ENCODE results near the gene IFT74. TPM values are rescaled to one million over a fixed set of nuclear protein-coding genes. Genes with fewer than 3 reads are reported as not detected.
A peak's percentile ranks its signal among the peaks of the same experiment; 100 is the strongest.

Gene IFT74
- total RNA-seq, 4 donors from 2014 or later, result 17.0 to 24.0 (median 22.2) TPM

DNA sequence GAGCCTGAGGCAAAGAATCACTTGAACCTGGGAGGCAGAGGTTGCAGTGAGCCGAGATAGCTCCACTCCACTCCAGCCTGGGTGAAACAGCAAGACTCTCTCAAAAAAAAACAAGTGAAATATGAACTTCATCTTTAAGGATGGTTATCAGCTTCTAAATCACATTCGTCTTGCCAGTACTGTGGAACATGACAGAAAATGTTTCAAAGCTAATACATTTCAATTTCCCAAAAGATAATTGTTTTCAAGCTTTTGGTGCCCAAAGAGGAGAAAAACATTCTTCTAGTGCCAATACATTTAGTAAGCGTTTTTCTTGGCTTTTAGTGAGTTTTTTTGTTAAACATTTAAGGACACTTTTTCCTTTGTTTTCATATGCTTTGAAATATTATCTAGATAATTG is 4.4 kb upstream of the IFT74 start:
- no peak overlapping the region for H3K4me3 ChIP-seq
- H3K27ac ChIP-seq, result no peak overlapping the region
- H3K9me3 ChIP-seq, result no peaks in the 10 kb centered on the region
- H3K27me3 ChIP-seq, result no peaks in the 10 kb centered on the region
- TF ChIP-seq CTCF (IDR thresholded peaks at IDR 0.05) (no peak), POLR2A (IDR thresholded peaks at IDR 0.05) (no peak), EP300 (IDR thresholded peaks at IDR 0.05) (no peak)
- H3K4me1 ChIP-seq, result peaks cover 0 to 18% (median 4%) of the 10 kb centered on the region in 4 donors
- WGBS, 2 donors, result 71 to 72% methylated on average over 3 of the region's 3 CpGs
- no peak for DNase-seq (ENCODE audit: low spot score in 2 of 2)
- H3K36me3 ChIP-seq, result no peaks in the 10 kb centered on the region

DNA sequence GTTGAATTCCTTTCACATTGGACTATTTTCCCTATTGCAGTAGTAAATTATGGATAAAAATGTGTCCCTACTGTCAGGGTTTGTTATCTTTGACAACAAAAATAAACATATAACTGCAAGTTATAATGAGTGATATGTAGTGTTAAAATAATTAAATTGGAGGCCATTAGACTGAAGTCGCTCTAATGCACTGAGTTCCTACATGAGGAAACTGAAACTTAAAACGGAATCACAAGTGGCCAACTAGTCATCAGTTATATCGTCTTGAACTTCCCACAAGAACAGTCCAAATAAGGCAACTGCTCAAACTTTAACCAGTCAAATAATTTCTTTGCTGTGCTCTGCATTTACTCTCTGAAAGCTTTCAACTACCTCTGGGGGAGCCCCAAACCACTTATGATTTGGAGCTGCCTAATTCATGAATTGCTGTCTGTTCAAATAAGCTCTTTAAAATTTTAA is 2.1 kb upstream of the IFT74 start:
- Histone ChIP-seq H3K36me3 (no peaks in the 10 kb centered on the region), H3K27me3 (no peaks in the 10 kb centered on the region), H3K4me1 (peaks cover 0 to 27% (median 0%) of the 10 kb centered on the region in 4 donors), H3K9me3 (no peaks in the 10 kb centered on the region), H3K27ac (peak overlapping the region in 3 of 4 donors; percentile 8 to 93 (median 10)), H3K4me3 (no peak overlapping the region)
- 62 to 75% methylated on average over 3 of the region's 3 CpGs for WGBS, 2 donors
- DNase-seq (ENCODE audit: low spot score in 2 of 2), result no peak
- TF ChIP-seq CTCF (IDR thresholded peaks at IDR 0.05) (no peak), POLR2A (IDR thresholded peaks at IDR 0.05) (no peak), EP300 (IDR thresholded peaks at IDR 0.05) (no peak)

DNA sequence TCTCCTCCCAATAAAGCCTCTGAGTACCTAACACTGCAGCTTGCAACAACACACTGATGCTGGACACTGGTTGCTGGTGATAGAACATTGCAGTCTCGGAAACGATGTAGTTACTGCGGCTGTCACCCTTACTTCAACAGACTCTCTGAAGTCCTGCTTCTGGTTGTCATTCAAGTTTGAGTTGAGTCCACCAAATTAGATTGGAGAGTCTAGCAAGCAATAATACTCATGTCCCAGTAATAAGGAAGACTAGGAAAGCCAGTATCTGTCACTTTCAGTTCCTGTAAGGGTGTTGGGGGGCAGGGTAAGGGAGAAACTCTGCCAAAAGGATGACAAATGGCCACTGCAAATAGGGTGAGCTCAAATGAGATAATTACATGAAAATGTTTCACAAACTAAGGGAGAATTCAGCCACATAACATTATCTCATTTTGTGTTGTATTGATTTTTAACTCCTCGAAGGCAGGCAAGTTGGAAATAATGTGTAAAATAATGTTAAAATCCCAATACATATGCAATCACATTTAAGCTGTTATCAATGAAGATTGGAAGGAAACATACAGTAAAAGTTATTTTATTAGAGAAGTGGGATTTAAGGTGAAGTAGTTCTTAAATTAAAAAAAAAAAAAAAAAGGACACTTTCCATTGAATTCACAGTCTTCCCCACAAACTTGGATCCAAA is 849 bp upstream of the IFT74 start:
- no peak for TF ChIP-seq EP300 (IDR thresholded peaks at IDR 0.05)
- no peak for TF ChIP-seq CTCF (IDR thresholded peaks at IDR 0.05)
- TF ChIP-seq POLR2A (IDR thresholded peaks at IDR 0.05), result no peak
- H3K4me1 ChIP-seq, result peaks cover 0 to 27% (median 0%) of the 10 kb centered on the region in 4 donors
- no peaks in the 10 kb centered on the region for H3K9me3 ChIP-seq
- 64 to 69% methylated on average over 4 of the region's 4 CpGs for WGBS, 2 donors
- DNase-seq (ENCODE audit: low spot score in 2 of 2), result no peak
- H3K27ac ChIP-seq, result peak overlapping the region; percentile 85 to 93 (median 90)
- no peaks in the 10 kb centered on the region for H3K27me3 ChIP-seq
- no peaks in the 10 kb centered on the region for H3K36me3 ChIP-seq
- peak overlapping the region; percentile 38 to 75 (median 64) for H3K4me3 ChIP-seq

DNA sequence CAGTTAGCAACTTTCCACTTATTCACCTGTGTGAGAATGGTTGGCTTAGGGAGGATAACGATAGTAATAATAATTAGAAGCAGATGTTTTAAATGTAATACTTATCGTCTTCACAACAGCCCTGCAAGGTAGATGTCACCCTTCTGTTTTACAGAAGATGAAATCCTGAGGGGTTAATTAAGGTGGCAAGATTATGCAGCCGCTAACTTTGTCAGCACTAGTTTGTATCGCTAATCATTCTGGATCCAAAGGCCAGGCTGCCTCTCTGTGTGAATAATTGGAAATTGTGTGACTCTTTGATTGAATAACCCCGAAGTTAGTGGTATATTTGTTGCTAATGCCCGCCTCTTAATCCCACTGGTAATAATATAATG is 635 bp downstream of the IFT74 start:
- Histone ChIP-seq H3K9me3 (no peaks in the 10 kb centered on the region), H3K36me3 (no peaks in the 10 kb centered on the region), H3K27ac (peak overlapping the region; percentile 85 to 93 (median 90)), H3K27me3 (no peaks in the 10 kb centered on the region), H3K4me1 (peaks cover 0 to 27% (median 0%) of the 10 kb centered on the region in 4 donors), H3K4me3 (peak overlapping the region; percentile 53 to 75 (median 70))
- no peak for TF ChIP-seq CTCF (IDR thresholded peaks at IDR 0.05)
- TF ChIP-seq EP300 (IDR thresholded peaks at IDR 0.05), result no peak
- TF ChIP-seq POLR2A (IDR thresholded peaks at IDR 0.05), result no peak
- 20 to 23% methylated on average over 6 of the region's 6 CpGs for WGBS, 2 donors
- DNase-seq (ENCODE audit: low spot score in 2 of 2), result no peak

- Histone ChIP-seq H3K27ac (no peak overlapping the region), H3K4me1 (peaks cover 0 to 5% (median 0%) of the 10 kb centered on the region in 4 donors), H3K9me3 (peaks cover 0 to 7% (median 0%) of the 10 kb centered on the region in 4 donors), H3K4me3 (no peak overlapping the region), H3K36me3 (peaks cover 0 to under 1% (median 0%) of the 10 kb centered on the region in 3 donors), H3K27me3 (no peaks in the 10 kb centered on the region)
- WGBS, 2 donors, result 90 to 100% methylated on average over 1 of the region's 1 CpG
- TF ChIP-seq POLR2A (IDR thresholded peaks at IDR 0.05) (no peak), CTCF (IDR thresholded peaks at IDR 0.05) (no peak), EP300 (IDR thresholded peaks at IDR 0.05) (no peak)
- no peak for DNase-seq (ENCODE audit: low spot score in 2 of 2)
Observed at GRCh38 chr9:26971721-26972120, 15.5 kb downstream of the IFT74 start.

All from tibial nerve (tissue), 4 donors.